Pancreas (tissue), 10 donors: ENCODE results near the gene GUSB. TPM values are rescaled to one million over a fixed set of nuclear protein-coding genes. Genes with fewer than 3 reads are reported as not detected.
A peak's percentile ranks its signal among the peaks of the same experiment; 100 is the strongest.
"Not testable (repeated sequence)": the region's sequence is repeated elsewhere in the genome, so short reads cannot be mapped to it uniquely, and the experiment has no call there.

Experiments used
- ATAC-seq, 4 donors: fragments of 200-7000 bp; cut with Tn5 transposase; one replicate each; pipeline versions ENCODE4 v1.8.0 to v1.9.1; 2020; ENCODE audit warnings: mild to moderate bottlenecking in 4 of 4, moderate library complexity in 4 of 4
- DNase-seq, 6 donors: peaks; one replicate each; pipeline ENCODE4 v3.0.0-alpha.2; 2020
- FAIRE-seq: peaks from 2 replicates; lab custom pipeline; 2012; peaks lifted over from hg19 to GRCh38; lab: Jason Lieb, UNC
- H3K27ac ChIP-seq, 4 donors: fragments of 200-600 bp; sonication (generic); 1 replicate in 3 of 4; 2 replicates in 1 of 4; pipeline versions ENCODE4 v1.5.0 to v1.8.0; 2020
- H3K27me3 ChIP-seq, 4 donors: fragments of 200-600 bp; one replicate each; pipeline ENCODE4 v1.8.0; 2021
- H3K36me3 ChIP-seq, 3 donors: fragments of 200-600 bp; sonication (generic) in 1 of 3; one replicate each; pipeline versions ENCODE4 v1.5.0 to v1.8.0; 2020 to 2021
- H3K4me1 ChIP-seq, 3 donors: fragments of 200-600 bp; one replicate each; pipeline ENCODE4 v1.8.0; 2021
- H3K4me3 ChIP-seq, 4 donors: fragments of 200-600 bp; sonication (generic) in 2 of 4; one replicate each; pipeline versions ENCODE4 v1.5.0 to v1.8.0; 2020 to 2021
- H3K9me3 ChIP-seq, 4 donors: fragments of 200-600 bp; one replicate each; pipeline ENCODE4 v1.8.0; 2021
- WGBS, 2 donors: extraction: QIAGEN DNeasy Blood & Tissue Kit; methylation state at CpG; one replicate each; pipeline ENCODE4 v1.1.7; 2013; 5-methylcytosine and 5-hydroxymethylcytosine counted together
- intact Hi-C, 3 donors: fragments of 100-400 bp; cut with DNase I; formaldehyde crosslinking; loops; one replicate each; pipeline versions ENCODE4 v1.11.1 to v1.14.2; 2022
- polyA plus RNA-seq, 2 donors: library from polyadenylated mRNA; stranded (reverse); fragments of 200-250 nt; gene quantifications; one replicate each; pipeline ENCODE4 v1.2.3, GENCODE V29; 2013
- total RNA-seq, 6 donors: library from RNA; stranded (reverse); fragmentation: NEBNext Ultra II Directional in 4 of 6; extraction: Animal tissue kit (Norgen Biotek cat#: 25700) in 4 of 6; gene quantifications; one replicate each; pipeline versions ENCODE4 v1.2.1 to v1.2.4, GENCODE V29; 2021 to 2023
- TF ChIP-seq, protein P1 (sequence below), 4 donors: fragments of 200-600 bp; sonication (generic) in 3 of 4; IDR thresholded peaks; one replicate each; pipeline versions ENCODE4 v1.5.0 to v1.8.0; 2021; ENCODE audit warnings: antibody characterized with exemption in 4 of 4
- donor health status: healthy with polysubstance abuse.
- donor health status: DM: no; HTN: no; CAD: no; lungs with moderate emphysema.
- donor health status: DM: no; HTN: no; CAD: no.
- donor health status: control.
- donor health status: control.
- donor health status: Bipolar disorder and iron deficiency.
- donor health status: DM: yes; HTN: yes; CAD: no.
- donor health status: DM: no; HTN: no; CAD: no.
- donor health status: DM: no; HTN: no; CAD: no.
- donor health status: DM: yes; HTN: yes; CAD: no.

GUSB gene
- total and polyA plus RNA-seq, 8 donors = 21.5 to 69.8 (median 28.8) TPM

DNA sequence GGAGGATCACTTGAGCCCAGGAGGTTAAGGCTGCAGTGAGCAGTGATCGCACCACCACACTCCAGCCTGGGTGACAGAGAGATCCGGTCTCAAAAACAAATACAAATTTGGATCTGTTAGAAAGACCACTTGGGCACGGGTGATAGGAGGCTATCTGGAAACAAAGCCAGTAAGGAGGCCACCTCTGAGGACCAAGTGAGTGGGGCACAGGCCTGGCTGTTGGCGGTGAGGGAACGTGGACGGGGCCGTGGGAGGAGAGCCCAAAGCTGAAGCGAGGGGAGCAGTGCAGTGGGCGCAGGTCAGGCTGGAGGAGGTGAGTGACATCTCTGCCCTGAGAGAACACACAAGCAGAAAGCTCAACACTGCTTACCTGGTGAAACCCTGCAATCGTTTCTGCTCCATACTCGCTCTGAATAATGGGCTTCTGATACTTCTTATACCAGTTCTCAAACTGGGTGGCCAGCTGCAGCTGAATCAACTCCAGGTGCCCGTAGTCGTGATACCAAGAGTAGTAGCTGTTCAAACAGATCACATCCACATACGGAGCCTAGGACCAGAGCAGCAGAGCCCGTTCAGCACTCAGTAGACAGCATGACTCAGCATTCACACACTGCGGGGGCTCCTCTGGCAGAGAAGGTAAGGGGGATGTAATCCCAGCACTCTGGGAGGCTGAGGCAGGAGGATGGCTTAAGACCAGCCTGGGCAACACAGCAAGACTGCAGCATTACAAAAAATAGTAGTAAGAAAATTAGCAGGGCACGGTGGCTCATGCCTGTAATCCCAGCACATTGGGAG is 14.5 kb downstream of the GUSB start:
- DNase-seq = peak in 1 of 6 donors; percentile 32
- TF ChIP-seq, protein P1, sequence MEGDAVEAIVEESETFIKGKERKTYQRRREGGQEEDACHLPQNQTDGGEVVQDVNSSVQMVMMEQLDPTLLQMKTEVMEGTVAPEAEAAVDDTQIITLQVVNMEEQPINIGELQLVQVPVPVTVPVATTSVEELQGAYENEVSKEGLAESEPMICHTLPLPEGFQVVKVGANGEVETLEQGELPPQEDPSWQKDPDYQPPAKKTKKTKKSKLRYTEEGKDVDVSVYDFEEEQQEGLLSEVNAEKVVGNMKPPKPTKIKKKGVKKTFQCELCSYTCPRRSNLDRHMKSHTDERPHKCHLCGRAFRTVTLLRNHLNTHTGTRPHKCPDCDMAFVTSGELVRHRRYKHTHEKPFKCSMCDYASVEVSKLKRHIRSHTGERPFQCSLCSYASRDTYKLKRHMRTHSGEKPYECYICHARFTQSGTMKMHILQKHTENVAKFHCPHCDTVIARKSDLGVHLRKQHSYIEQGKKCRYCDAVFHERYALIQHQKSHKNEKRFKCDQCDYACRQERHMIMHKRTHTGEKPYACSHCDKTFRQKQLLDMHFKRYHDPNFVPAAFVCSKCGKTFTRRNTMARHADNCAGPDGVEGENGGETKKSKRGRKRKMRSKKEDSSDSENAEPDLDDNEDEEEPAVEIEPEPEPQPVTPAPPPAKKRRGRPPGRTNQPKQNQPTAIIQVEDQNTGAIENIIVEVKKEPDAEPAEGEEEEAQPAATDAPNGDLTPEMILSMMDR (IDR thresholded peaks at IDR 0.05) = no peak
- H3K4me1 ChIP-seq = no peaks in the 10 kb centered on the region
- peaks cover 3 to 66% (median 5%) of the 10 kb centered on the region in 3 donors for H3K36me3 ChIP-seq
- H3K27ac ChIP-seq = no peak overlapping the region
- WGBS, 2 donors = 92 to 96% methylated on average over 17 of the region's 17 CpGs
- no peaks in the 10 kb centered on the region for H3K9me3 ChIP-seq
- intact Hi-C loops = no loop called here
- no peaks in the 10 kb centered on the region for H3K27me3 ChIP-seq
- no peak for ATAC-seq
- no peak overlapping the region for H3K4me3 ChIP-seq
- FAIRE-seq = no peak

DNA sequence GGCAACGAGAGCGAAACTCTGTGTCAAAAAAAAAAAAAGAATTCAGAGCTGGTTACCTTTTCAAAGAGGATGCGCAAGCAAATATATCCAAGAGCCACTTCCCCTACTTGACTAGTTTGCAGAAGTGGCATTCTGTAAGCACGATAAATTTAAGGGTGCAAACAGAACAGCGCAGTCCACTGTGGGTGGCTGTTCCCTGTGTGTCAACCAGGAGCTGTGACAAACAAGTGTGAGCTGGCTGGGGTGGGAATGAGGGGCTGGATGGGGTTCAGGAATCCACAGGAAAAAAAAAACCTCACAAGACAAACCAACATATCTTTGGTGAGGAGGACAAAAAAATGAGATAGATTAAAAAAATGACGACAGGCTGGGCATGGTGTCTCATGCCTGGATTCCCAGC is 15.9 kb downstream of the GUSB start:
- Histone ChIP-seq H3K36me3 (peaks cover 3 to 59% (median 5%) of the 10 kb centered on the region in 3 donors), H3K9me3 (no peaks in the 10 kb centered on the region), H3K27me3 (no peaks in the 10 kb centered on the region), H3K27ac (no peak overlapping the region), H3K4me1 (no peaks in the 10 kb centered on the region), H3K4me3 (no peak overlapping the region)
- ATAC-seq = no peak
- TF ChIP-seq, protein P1 (IDR thresholded peaks at IDR 0.05) = no peak
- intact Hi-C loops = no loop called here
- WGBS, 2 donors = 97% methylated on average over 6 of the region's 6 CpGs
- no peak for FAIRE-seq
- DNase-seq = no peak

DNA sequence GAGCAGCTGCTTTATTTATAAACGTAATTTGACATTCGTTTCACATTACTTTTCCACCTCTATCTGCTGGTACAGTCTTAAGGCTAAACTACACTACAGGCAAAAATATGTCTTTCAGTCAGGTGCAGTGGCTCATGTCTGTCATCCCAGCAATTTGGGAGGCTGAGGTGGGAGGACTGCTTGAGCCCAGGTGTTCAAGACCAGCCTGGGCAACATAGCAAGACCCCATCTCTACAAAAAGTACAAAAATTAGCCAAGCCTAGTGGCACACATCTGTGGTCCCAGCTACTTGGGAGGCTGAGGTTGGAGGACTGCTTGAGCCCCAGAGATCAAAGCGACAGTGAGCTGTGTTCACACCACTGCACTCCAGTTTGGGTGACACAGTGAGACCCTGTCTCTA is 17.3 kb downstream of the GUSB start:
- FAIRE-seq, H3K27ac ChIP-seq, DNase-seq, H3K4me1 ChIP-seq, H3K27me3 ChIP-seq, ATAC-seq, H3K4me3 ChIP-seq, intact Hi-C loops, H3K9me3 ChIP-seq: not testable (repeated sequence)
- peaks cover 3 to 46% (median 7%) of the 10 kb centered on the region in 3 donors for H3K36me3 ChIP-seq
- WGBS, 2 donors = 88 to 91% methylated on average over 3 of the region's 3 CpGs

DNA sequence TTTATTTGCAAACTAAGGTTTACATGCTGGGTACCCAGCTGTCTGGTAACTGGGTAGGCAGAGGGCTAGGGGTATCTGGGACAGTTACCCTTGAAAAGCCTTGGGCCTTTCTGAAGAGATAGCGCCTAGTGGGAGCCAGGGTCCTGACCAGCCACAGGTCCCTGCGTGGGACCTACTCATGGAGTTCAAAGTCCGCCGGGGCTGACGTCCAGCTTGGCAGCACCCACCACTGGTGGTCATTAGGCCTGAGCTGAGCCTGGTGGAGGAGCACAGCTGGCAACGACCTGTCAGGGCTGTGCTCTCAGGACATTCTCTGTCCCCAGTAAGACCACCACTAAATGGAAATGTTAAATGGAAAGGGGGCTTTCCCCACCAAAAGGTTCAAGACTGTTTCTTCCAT is 20.0 kb downstream of the GUSB start:
- no peak overlapping the region for H3K27ac ChIP-seq
- WGBS, 2 donors = 63% methylated on average over 6 of the region's 6 CpGs
- no peak overlapping the region for H3K4me3 ChIP-seq
- intact Hi-C loops = no loop called here
- peaks cover 0 to 36% (median 5%) of the 10 kb centered on the region in 3 donors for H3K36me3 ChIP-seq
- peak in 1 of 4 donors; percentile 14 for ATAC-seq
- TF ChIP-seq, protein P1 (IDR thresholded peaks at IDR 0.05) = no peak
- no peak for FAIRE-seq
- H3K27me3 ChIP-seq = no peaks in the 10 kb centered on the region
- no peaks in the 10 kb centered on the region for H3K4me1 ChIP-seq
- H3K9me3 ChIP-seq = no peaks in the 10 kb centered on the region
- DNase-seq = peak in 2 of 6 donors; percentile 38 to 56

DNA sequence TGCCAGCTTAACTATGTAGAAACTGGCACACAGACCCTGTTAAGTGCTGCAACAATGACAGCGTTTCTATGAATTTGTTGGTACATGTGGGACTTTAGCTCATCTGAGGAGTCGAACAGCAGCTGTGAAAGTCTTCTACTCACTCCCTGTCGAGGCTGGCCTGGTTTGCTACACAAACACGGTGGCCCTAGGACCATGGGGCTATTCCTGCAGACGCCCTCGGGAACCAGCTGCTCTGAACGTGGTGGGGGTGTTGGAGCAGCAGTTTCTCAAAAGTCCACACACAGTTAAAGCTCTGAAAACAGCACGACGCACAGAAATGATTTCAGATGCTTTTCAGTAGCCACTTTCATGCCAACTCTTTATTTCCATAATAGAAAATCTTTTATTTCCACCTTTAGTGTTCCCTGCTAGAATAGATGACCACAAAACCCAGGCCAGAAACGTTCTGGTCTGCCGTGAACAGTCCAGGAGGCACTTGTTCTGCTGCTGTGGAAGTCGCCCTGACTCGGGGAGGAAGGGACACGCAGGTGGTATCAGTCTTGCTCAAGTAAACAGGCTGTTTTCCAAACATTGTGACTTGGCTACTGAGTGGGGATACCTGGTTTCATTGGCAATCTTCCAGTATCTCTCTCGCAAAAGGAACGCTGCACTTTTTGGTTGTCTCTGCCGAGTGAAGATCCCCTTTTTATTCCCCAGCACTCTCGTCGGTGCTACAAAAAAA is 21.5 kb downstream of the GUSB start:
- no peak overlapping the region for H3K27ac ChIP-seq
- H3K9me3 ChIP-seq = no peaks in the 10 kb centered on the region
- 83 to 85% methylated on average over 19 of the region's 19 CpGs for WGBS, 2 donors
- ATAC-seq = peak in 1 of 4 donors; percentile 12
- TF ChIP-seq, protein P1 (IDR thresholded peaks at IDR 0.05) = no peak
- FAIRE-seq = no peak
- DNase-seq = peak in 1 of 6 donors; percentile 30
- peaks cover under 1 to 32% (median 5%) of the 10 kb centered on the region in 3 donors for H3K36me3 ChIP-seq
- intact Hi-C loops = no loop called here
- H3K4me1 ChIP-seq = no peaks in the 10 kb centered on the region
- H3K4me3 ChIP-seq = no peak overlapping the region
- H3K27me3 ChIP-seq = no peaks in the 10 kb centered on the region
